Measurements from ENCODE around the gene PLXNA2. TPM values are rescaled to one million over a fixed set of nuclear protein-coding genes. Genes with fewer than 3 reads are reported as not detected.

Gene PLXNA2
- polyA plus RNA-seq, 6 donors from 2014 or later = 0.35 to 1.6 (median 0.60) TPM; not detected in 1

DNA sequence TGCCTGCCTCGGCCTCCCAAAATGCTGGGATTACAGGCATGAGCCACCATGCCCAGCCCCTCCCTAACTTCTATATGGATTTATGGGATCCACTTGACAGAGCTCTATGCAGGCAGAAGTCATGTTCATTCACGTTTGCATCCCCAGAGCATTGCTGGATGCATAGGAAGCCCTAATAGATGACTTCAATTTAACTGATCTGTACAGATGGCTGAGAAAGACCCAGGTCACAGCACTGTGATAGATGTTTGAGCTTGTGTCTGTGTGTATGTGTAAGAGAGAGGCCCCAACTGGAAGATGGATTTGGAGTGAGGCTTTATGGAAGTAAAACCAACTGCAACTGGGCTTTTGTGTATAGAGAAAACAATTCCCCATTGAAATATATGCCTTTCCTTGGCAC lies 30.9 kb upstream of the PLXNA2 start:
- Mint-ChIP-seq H3K27ac (no peak overlapping the region), H3K4me1 (no peaks in the 10 kb centered on the region), H3K36me3 (no peaks in the 10 kb centered on the region), H3K9me3 (no peaks in the 10 kb centered on the region), H3K27me3 (peaks cover 23 to 48% (median 27%) of the 10 kb centered on the region in 3 donors), H3K4me3 (no peak overlapping the region)
- ATAC-seq (ENCODE audit: low read depth in 2 of 2) (no peak), DNase-seq (no peak)

- H3K9me3 Mint-ChIP-seq = no peaks in the 10 kb centered on the region
- no peaks in the 10 kb centered on the region for H3K36me3 Mint-ChIP-seq
- DNase-seq = no peak
- H3K27me3 Mint-ChIP-seq = peaks cover 36 to 61% (median 42%) of the 10 kb centered on the region in 3 donors
- no peaks in the 10 kb centered on the region for H3K4me1 Mint-ChIP-seq
- no peak overlapping the region for H3K4me3 Mint-ChIP-seq
- H3K27ac Mint-ChIP-seq = no peak overlapping the region
- no peak for ATAC-seq (ENCODE audit: low read depth in 2 of 2)
Observed at GRCh38 chr1:208273386-208274017, 29.3 kb upstream of the PLXNA2 start.

DNA sequence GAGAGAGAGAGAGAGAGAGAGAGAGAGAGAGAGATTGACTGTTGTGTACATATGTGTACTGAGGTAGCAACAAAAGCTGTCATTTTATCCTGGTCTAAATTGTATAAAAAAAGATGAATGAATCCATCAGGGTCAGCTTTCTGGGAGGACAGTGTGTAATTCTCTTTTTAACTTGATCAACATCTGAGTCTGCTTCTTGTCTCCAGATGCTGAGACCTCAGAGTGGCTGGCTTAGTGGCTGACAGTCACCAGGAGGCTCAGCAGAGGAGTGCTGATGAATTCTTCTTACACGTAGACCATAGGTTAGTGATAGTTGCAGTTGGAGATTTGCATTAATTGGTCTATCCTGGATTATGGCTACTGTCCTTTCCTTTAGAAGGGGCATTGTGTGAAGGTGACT lies 28.5 kb upstream of the PLXNA2 start:
- peaks cover 43 to 67% (median 49%) of the 10 kb centered on the region in 3 donors for H3K27me3 Mint-ChIP-seq
- no peaks in the 10 kb centered on the region for H3K4me1 Mint-ChIP-seq
- DNase-seq = no peak
- H3K27ac Mint-ChIP-seq = no peak overlapping the region
- ATAC-seq (ENCODE audit: low read depth in 2 of 2) = no peak
- H3K9me3 Mint-ChIP-seq = no peaks in the 10 kb centered on the region
- H3K4me3 Mint-ChIP-seq = peak overlapping the region in 1 of 8 donors; percentile 4
- H3K36me3 Mint-ChIP-seq = no peaks in the 10 kb centered on the region

GRCh38 chr1:208272311-208272710 lies 28.1 kb upstream of the PLXNA2 start:
- Mint-ChIP-seq H3K4me1 (no peaks in the 10 kb centered on the region), H3K9me3 (no peaks in the 10 kb centered on the region), H3K4me3 (no peak overlapping the region), H3K27me3 (peaks cover 43 to 67% (median 52%) of the 10 kb centered on the region in 3 donors), H3K27ac (no peak overlapping the region), H3K36me3 (no peaks in the 10 kb centered on the region)
- ATAC-seq (ENCODE audit: low read depth in 2 of 2) (no peak), DNase-seq (no peak)

- Mint-ChIP-seq H3K27me3 (peaks cover 47 to 67% (median 56%) of the 10 kb centered on the region in 3 donors), H3K4me1 (no peaks in the 10 kb centered on the region), H3K27ac (no peak overlapping the region), H3K36me3 (no peaks in the 10 kb centered on the region), H3K9me3 (no peaks in the 10 kb centered on the region), H3K4me3 (no peak overlapping the region)
- ATAC-seq (ENCODE audit: low read depth in 2 of 2) = no peak
- no peak for DNase-seq
Observed at GRCh38 chr1:208271236-208271635, 27.1 kb upstream of the PLXNA2 start.

DNA sequence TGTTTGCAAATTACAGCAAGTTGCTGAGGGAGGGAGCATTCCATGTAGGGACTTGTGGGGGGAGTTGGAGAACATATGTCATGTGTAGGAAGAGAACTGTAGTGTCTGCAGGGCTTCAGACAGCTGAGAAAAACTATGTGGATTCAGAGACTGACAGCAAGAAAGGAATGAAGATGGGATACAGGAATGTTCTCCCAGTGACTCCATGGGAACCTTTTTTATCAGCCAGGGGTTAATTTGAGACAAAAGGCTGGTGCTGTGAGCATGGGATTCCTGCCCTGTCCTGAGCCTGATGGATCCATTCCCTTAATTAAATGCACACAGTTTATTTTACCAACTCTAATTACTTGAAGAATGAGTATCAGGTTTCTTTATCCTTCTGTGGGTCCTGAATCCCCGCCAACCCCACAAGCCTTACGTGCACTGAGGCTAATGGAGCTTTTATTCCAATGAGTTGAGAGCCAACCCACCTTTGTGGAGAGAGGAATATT lies 26.5 kb upstream of the PLXNA2 start:
- H3K36me3 Mint-ChIP-seq = no peaks in the 10 kb centered on the region
- no peaks in the 10 kb centered on the region for H3K9me3 Mint-ChIP-seq
- no peak for DNase-seq
- H3K4me3 Mint-ChIP-seq = no peak overlapping the region
- H3K27me3 Mint-ChIP-seq = peaks cover 50 to 64% (median 55%) of the 10 kb centered on the region in 3 donors
- H3K4me1 Mint-ChIP-seq = no peaks in the 10 kb centered on the region
- no peak overlapping the region for H3K27ac Mint-ChIP-seq
- no peak for ATAC-seq (ENCODE audit: low read depth in 2 of 2)

- DNase-seq = no peak
- Mint-ChIP-seq H3K4me1 (no peaks in the 10 kb centered on the region), H3K27me3 (peaks cover 48 to 60% (median 56%) of the 10 kb centered on the region in 3 donors), H3K27ac (no peak overlapping the region), H3K36me3 (no peaks in the 10 kb centered on the region), H3K9me3 (no peaks in the 10 kb centered on the region), H3K4me3 (no peak overlapping the region)
- no peak for ATAC-seq (ENCODE audit: low read depth in 2 of 2)
Observed at GRCh38 chr1:208269338-208269666, 25.1 kb upstream of the PLXNA2 start.

GRCh38 chr1:208268541-208269337 lies 24.6 kb upstream of the PLXNA2 start:
- H3K27ac Mint-ChIP-seq = no peak overlapping the region
- H3K36me3 Mint-ChIP-seq = no peaks in the 10 kb centered on the region
- DNase-seq = no peak
- peaks cover 48 to 62% (median 60%) of the 10 kb centered on the region in 3 donors for H3K27me3 Mint-ChIP-seq
- H3K4me3 Mint-ChIP-seq = no peak overlapping the region
- no peak for ATAC-seq (ENCODE audit: low read depth in 2 of 2)
- H3K4me1 Mint-ChIP-seq = no peaks in the 10 kb centered on the region
- no peaks in the 10 kb centered on the region for H3K9me3 Mint-ChIP-seq

GRCh38 chr1:208265525-208265924 lies 21.3 kb upstream of the PLXNA2 start:
- DNase-seq = no peak
- no peak for ATAC-seq (ENCODE audit: low read depth in 2 of 2)
- peaks cover 0 to 2% (median 0%) of the 10 kb centered on the region in 7 donors for H3K9me3 Mint-ChIP-seq
- H3K4me1 Mint-ChIP-seq = no peaks in the 10 kb centered on the region
- H3K4me3 Mint-ChIP-seq = no peak overlapping the region
- H3K27me3 Mint-ChIP-seq = peaks cover 45 to 66% (median 46%) of the 10 kb centered on the region in 3 donors
- no peaks in the 10 kb centered on the region for H3K36me3 Mint-ChIP-seq
- no peak overlapping the region for H3K27ac Mint-ChIP-seq

DNA sequence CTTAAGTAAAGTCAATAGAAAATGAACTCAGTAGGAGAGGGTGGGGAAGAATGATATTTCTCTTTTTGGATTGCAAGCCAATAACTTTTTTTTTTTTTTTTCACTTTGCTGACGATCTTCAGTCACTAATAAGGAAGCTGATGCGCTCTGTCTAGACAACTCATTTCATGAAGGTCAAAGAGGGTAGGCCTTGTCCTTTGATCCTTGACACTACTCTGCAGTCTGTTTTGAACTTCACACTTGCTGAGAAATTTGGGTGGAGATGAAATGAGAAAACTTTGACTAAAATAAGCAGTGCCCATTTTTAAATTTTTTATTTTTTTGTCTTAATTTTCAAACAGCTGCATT lies 20.9 kb upstream of the PLXNA2 start:
- H3K27me3 Mint-ChIP-seq = peaks cover 41 to 66% (median 46%) of the 10 kb centered on the region in 3 donors
- H3K27ac Mint-ChIP-seq = no peak overlapping the region
- ATAC-seq (ENCODE audit: low read depth in 2 of 2) (no peak), DNase-seq (no peak)
- peaks cover 0 to 6% (median 2%) of the 10 kb centered on the region in 7 donors for H3K9me3 Mint-ChIP-seq
- H3K36me3 Mint-ChIP-seq = no peaks in the 10 kb centered on the region
- H3K4me1 Mint-ChIP-seq = no peaks in the 10 kb centered on the region
- H3K4me3 Mint-ChIP-seq = no peak overlapping the region

DNA sequence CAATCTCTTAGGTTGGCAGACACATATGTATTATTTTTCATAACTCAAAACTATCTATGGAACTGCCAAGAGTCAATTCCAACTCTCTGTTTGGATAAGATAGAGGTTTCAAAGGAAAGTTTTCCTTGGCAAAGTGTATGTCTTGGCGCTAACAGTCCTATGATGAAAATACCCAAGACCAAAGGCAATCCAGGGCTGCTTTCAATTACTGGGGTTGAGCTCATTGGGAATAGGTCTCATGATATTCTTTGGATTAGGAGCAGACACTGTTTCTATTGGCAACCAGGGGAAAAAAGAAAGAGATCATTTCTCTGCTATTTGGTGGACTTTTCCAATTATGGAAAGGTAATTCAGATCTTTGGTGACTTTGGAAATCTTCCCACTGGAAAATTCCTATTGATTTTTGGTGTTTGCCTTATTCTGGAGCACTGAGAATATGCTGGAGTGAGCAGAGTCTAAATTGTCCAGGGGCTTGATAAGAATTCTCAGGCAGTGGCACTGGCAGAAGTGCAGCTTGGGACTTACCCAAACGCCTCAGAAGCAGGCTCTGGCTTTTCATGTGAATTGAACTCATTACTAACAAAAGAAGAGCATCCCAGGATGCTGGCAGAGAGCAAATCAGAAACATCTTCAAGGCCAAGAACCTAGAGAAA lies 20.4 kb upstream of the PLXNA2 start:
- DNase-seq (no peak), ATAC-seq (ENCODE audit: low read depth in 2 of 2) (no peak)
- H3K4me1 Mint-ChIP-seq = no peaks in the 10 kb centered on the region
- H3K36me3 Mint-ChIP-seq = peaks cover 0 to 2% of the 10 kb centered on the region in 2 donors
- peaks cover 0 to 11% (median 2%) of the 10 kb centered on the region in 7 donors for H3K9me3 Mint-ChIP-seq
- peaks cover 39 to 63% (median 41%) of the 10 kb centered on the region in 3 donors for H3K27me3 Mint-ChIP-seq
- H3K27ac Mint-ChIP-seq = no peak overlapping the region
- H3K4me3 Mint-ChIP-seq = peak overlapping the region in 1 of 8 donors; percentile 36

DNA sequence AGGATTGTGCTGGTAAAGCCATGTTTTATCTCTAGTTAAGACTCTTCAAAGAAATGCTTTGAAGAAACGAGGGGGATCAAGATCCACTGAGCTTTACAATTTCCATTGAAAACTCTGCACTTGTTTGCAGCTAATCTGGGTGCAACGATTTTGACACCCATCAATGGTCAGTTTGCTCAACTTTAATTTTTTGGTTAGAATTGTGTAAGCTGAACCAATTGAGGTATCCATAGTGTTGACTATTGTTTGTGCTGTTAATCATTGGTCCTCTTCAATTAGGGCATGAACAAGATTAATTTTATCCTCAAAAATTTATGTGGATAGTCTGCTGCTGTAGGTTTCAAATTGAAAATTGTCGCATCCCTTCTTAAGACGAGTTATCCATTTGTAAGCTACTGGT lies 17.7 kb upstream of the PLXNA2 start:
- no peak overlapping the region for H3K27ac Mint-ChIP-seq
- H3K36me3 Mint-ChIP-seq = peaks cover 0 to 8% of the 10 kb centered on the region in 2 donors
- no peaks in the 10 kb centered on the region for H3K4me1 Mint-ChIP-seq
- DNase-seq (no peak), ATAC-seq (ENCODE audit: low read depth in 2 of 2) (no peak)
- peaks cover 0 to 18% (median 6%) of the 10 kb centered on the region in 7 donors for H3K9me3 Mint-ChIP-seq
- H3K4me3 Mint-ChIP-seq = no peak overlapping the region
- peaks cover 25 to 57% (median 35%) of the 10 kb centered on the region in 3 donors for H3K27me3 Mint-ChIP-seq

DNA sequence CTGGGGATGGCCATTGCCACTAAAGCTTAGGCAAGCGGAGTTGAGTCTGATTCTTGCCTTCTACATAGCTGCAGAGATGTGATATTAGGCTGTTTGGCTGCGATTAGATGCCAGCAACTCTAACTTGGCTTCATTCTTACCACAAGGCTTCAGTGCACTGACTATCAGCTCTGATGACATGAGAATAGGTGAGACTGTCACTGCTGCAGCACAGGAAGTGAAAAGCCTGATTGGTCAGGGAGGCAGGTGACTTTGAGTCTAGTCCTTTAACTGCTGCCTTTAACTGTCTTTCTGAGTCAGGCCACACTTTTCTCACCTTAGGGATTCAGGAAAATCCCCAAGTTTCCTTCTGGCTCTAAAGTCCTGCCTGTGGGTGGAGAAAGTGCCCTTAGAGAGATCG lies 14.1 kb upstream of the PLXNA2 start:
- ATAC-seq (ENCODE audit: low read depth in 2 of 2) = no peak
- no peak for DNase-seq
- H3K36me3 Mint-ChIP-seq = peaks cover 0 to 8% of the 10 kb centered on the region in 2 donors
- no peak overlapping the region for H3K4me3 Mint-ChIP-seq
- H3K27ac Mint-ChIP-seq = no peak overlapping the region
- H3K27me3 Mint-ChIP-seq = peaks cover 40 to 57% (median 56%) of the 10 kb centered on the region in 3 donors
- H3K4me1 Mint-ChIP-seq = no peaks in the 10 kb centered on the region
- peaks cover 0 to 18% (median 6%) of the 10 kb centered on the region in 7 donors for H3K9me3 Mint-ChIP-seq
